Hepatocyte (in vitro differentiated cells): ENCODE results near the gene FOXG1. TPM values are rescaled to one million over a fixed set of nuclear protein-coding genes. Genes with fewer than 3 reads are reported as not detected.
A peak's percentile ranks its signal among the peaks of the same experiment; 100 is the strongest.

Experiments
- DNase-seq: peaks from one replicate; pipeline ENCODE4 v3.0.0-alpha.2; 2016; ENCODE audit warnings: low spot score
- H2AFZ ChIP-seq: fragments of 200-600 bp; sonication (generic); 2 replicates; pipeline ENCODE4 v1.6.0; 2016; ENCODE audit warnings: antibody characterized with exemption, mild to moderate bottlenecking
- H3K27ac ChIP-seq: fragments of 200-600 bp; sonication (generic); 2 replicates; pipeline ENCODE4 v1.5.1; 2016; ENCODE audit warnings: mild to moderate bottlenecking
- H3K27me3 ChIP-seq: fragments of 200-600 bp; sonication (generic); 2 replicates; pipeline ENCODE4 v1.6.1; 2016
- H3K36me3 ChIP-seq: fragments of 200-600 bp; sonication (generic); replicated peaks from 2 replicates; pipeline ENCODE4 v1.5.1; 2016; ENCODE audit warnings: low read depth; ENCODE audit not compliant: insufficient read depth
- H3K4me1 ChIP-seq: fragments of 200-600 bp; sonication (generic); 2 replicates; pipeline ENCODE4 v1.5.1; 2016; ENCODE audit warnings: mild to moderate bottlenecking, moderate library complexity; ENCODE audit not compliant: insufficient read depth
- H3K4me2 ChIP-seq: fragments of 200-600 bp; sonication (generic); 2 replicates; pipeline ENCODE4 v1.6.0; 2016
- H3K4me3 ChIP-seq: fragments of 200-600 bp; sonication (generic); 2 replicates; pipeline ENCODE4 v1.5.1; 2016; ENCODE audit warnings: mild to moderate bottlenecking
- H3K79me2 ChIP-seq: fragments of 200-600 bp; sonication (generic); 2 replicates; pipeline ENCODE4 v1.6.0; 2017; ENCODE audit warnings: mild to moderate bottlenecking
- H3K9me2 ChIP-seq: fragments of 200-600 bp; sonication (generic); replicated peaks from 2 replicates; pipeline ENCODE4 v1.6.0; 2017; ENCODE audit warnings: mild to moderate bottlenecking; ENCODE audit not compliant: insufficient read depth
- H3K9me3 ChIP-seq: fragments of 200-600 bp; sonication (generic); 2 replicates; pipeline ENCODE4 v1.5.1; 2016; ENCODE audit warnings: low read depth, mild to moderate bottlenecking
- H4K20me1 ChIP-seq: fragments of 200-600 bp; sonication (generic); 2 replicates; pipeline ENCODE4 v1.6.0; 2016; ENCODE audit warnings: mild to moderate bottlenecking; ENCODE audit not compliant: insufficient read depth, poor library complexity, severe bottlenecking
- CTCF ChIP-seq: fragments of 200-600 bp; sonication (generic); IDR thresholded peaks from 2 replicates; pipeline ENCODE4 v1.5.1; 2016; ENCODE audit warnings: antibody characterized with exemption, mild to moderate bottlenecking; ENCODE audit not compliant: poor library complexity
- EZH2 ChIP-seq: fragments of 200-600 bp; sonication (generic); IDR thresholded peaks from 2 replicates; pipeline ENCODE4 v1.6.1; 2016; ENCODE audit warnings: antibody characterized with exemption, mild to moderate bottlenecking, borderline replicate concordance
- EZH2phosphoT487 ChIP-seq: fragments of 200-600 bp; sonication (generic); IDR thresholded peaks from one replicate; pipeline ENCODE4 v1.6.1; 2018; ENCODE audit warnings: antibody characterized with exemption, mild to moderate bottlenecking, low read depth, moderate library complexity; ENCODE audit not compliant: unreplicated experiment, severe bottlenecking
- WGBS: methylation state at CpG from one replicate; pipeline ENCODE4 v1.1.6; 2016; ENCODE audit warnings: low lambda C conversion rate; ENCODE audit errors: missing lambda C conversion rate; 5-methylcytosine and 5-hydroxymethylcytosine counted together
- polyA plus RNA-seq: library from polyadenylated mRNA; unstranded; fragments of >200 nt; fragmentation: Nextera tagmentation; extraction: Ambion mirVana; gene quantifications from 2 replicates; pipeline ENCODE4 v1.2.1, GENCODE V29; 2016
- total RNA-seq: library from RNA; depleted of rRNA; stranded (reverse); fragments of >200 nt; gene quantifications from 2 replicates; pipeline ENCODE4 v1.2.3, GENCODE V29; 2014

The FOXG1 gene
- total and polyA plus RNA-seq, 2 experiments from 2014 or later, result not detected

DNA sequence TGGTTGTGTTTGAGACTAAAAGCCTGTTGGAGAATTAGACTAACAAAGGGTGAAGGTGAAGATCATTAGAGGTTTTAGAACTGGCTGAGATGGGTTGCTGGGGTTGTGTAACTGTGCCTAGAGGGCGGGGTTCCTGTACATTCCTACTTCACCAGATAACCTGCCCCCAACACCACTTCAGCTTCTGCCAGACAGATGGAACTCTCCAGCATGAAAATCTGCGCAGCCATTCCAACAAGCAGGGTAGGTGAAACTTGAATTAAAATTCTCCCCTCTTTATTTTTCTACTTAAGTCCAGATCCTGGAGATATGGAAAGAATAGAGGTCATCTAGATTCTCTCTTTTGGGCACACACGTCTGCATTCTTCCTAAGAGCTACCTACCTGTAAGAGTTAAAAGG, 6.0 kb downstream of the FOXG1 start:
- TF ChIP-seq EZH2, result no peak
- TF ChIP-seq EZH2phosphoT487, result no peak
- no peak for TF ChIP-seq CTCF
- H3K27ac ChIP-seq, result no peak overlapping the region
- H3K4me3 ChIP-seq, result no peak overlapping the region
- no peaks in the 10 kb centered on the region for H4K20me1 ChIP-seq
- H3K9me2 ChIP-seq, result no peaks in the 10 kb centered on the region
- 29% methylated on average over 3 of the region's 3 CpGs for WGBS
- DNase-seq, result no peak
- H3K27me3 ChIP-seq, result peaks cover 100% of the 10 kb centered on the region
- no peaks in the 10 kb centered on the region for H3K79me2 ChIP-seq
- H3K4me2 ChIP-seq, result no peak overlapping the region
- no peaks in the 10 kb centered on the region for H3K36me3 ChIP-seq
- no peaks in the 10 kb centered on the region for H3K9me3 ChIP-seq
- no peak overlapping the region for H2AFZ ChIP-seq
- no peaks in the 10 kb centered on the region for H3K4me1 ChIP-seq

- no peak overlapping the region for H3K27ac ChIP-seq
- no peak overlapping the region for H3K4me3 ChIP-seq
- no peak for DNase-seq
- peaks cover 100% of the 10 kb centered on the region for H3K27me3 ChIP-seq
- H3K4me2 ChIP-seq, result no peak overlapping the region
- 16% methylated on average over 7 of the region's 7 CpGs for WGBS
- H3K9me2 ChIP-seq, result no peaks in the 10 kb centered on the region
- H3K79me2 ChIP-seq, result no peaks in the 10 kb centered on the region
- H3K9me3 ChIP-seq, result no peaks in the 10 kb centered on the region
- TF ChIP-seq EZH2, result no peak
- no peak for TF ChIP-seq CTCF
- TF ChIP-seq EZH2phosphoT487, result no peak
- no peak overlapping the region for H2AFZ ChIP-seq
- no peaks in the 10 kb centered on the region for H3K36me3 ChIP-seq
- no peaks in the 10 kb centered on the region for H4K20me1 ChIP-seq
- no peaks in the 10 kb centered on the region for H3K4me1 ChIP-seq
Observed at GRCh38 chr14:28773176-28773575, 6.6 kb downstream of the FOXG1 start.

- Histone ChIP-seq H3K27me3 (peaks cover 100% of the 10 kb centered on the region), H2AFZ (peak overlapping the region; percentile 17), H3K27ac (no peak overlapping the region), H3K4me1 (no peaks in the 10 kb centered on the region), H3K4me3 (no peak overlapping the region), H3K79me2 (no peaks in the 10 kb centered on the region), H3K4me2 (peak overlapping the region; percentile 49), H3K36me3 (no peaks in the 10 kb centered on the region), H3K9me3 (no peaks in the 10 kb centered on the region), H3K9me2 (no peaks in the 10 kb centered on the region), H4K20me1 (no peaks in the 10 kb centered on the region)
- 1% methylated on average over 46 of the region's 47 CpGs for WGBS
- TF ChIP-seq CTCF (peak; percentile 31), EZH2phosphoT487 (peak; percentile 33), EZH2 (peak; percentile 96)
- peak; percentile 37 for DNase-seq
Observed at GRCh38 chr14:28773861-28774691, 7.5 kb downstream of the FOXG1 start.
